GM21723 (cell line): ENCODE results near the gene KCTD12.

Experiments used
- ATAC-seq: cut with Tn5 transposase; IDR thresholded peaks from one replicate; pipeline ENCODE4 v1.9.1; 2021; ENCODE audit warnings: mild to moderate bottlenecking, moderate library complexity; ENCODE audit not compliant: unreplicated experiment

KCTD12 gene

GRCh38 chr13:76888421-76888820 is 2.2 kb upstream of the KCTD12 start:
- ATAC-seq: no peak

DNA sequence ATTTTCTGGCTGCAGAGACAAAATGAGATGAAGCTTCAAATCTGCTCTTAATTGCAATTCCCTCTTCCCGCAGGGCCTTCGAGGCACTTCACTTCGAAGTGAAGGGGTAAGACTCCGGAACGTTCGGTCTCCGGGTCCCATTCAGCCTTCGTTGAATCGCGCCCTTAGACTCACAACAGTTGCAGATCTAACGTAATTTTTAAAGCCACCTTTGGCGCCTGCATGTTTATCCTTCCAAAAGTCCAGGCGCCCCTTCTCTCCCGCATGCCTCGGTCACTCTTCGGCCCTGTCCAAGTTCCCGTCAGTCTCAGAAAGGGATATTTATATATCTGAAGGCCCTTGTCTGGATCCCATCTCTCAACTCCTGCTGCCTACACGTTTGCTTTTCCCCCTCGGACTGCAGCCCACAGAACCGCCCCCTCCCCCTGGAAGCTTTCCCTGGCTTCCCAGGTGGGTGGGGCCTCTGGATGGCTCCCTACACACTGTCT is 915 bp upstream of the KCTD12 start:
- ATAC-seq: no peak

DNA sequence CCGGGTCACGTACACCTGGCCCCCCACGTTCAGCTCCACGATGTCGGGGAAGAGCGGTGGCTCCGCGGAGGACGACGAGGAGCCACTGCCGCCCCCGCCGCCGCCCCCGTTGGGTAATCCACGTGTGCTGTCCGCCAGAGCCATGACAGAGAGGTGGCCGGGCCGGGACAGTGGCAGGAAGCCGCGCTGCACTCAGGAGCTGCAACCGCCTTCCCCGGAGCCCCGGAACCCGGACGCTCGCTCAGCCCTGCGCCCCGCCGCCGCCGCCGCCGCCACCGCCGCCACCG is 257 bp downstream of the KCTD12 start:
- no peak for ATAC-seq

DNA sequence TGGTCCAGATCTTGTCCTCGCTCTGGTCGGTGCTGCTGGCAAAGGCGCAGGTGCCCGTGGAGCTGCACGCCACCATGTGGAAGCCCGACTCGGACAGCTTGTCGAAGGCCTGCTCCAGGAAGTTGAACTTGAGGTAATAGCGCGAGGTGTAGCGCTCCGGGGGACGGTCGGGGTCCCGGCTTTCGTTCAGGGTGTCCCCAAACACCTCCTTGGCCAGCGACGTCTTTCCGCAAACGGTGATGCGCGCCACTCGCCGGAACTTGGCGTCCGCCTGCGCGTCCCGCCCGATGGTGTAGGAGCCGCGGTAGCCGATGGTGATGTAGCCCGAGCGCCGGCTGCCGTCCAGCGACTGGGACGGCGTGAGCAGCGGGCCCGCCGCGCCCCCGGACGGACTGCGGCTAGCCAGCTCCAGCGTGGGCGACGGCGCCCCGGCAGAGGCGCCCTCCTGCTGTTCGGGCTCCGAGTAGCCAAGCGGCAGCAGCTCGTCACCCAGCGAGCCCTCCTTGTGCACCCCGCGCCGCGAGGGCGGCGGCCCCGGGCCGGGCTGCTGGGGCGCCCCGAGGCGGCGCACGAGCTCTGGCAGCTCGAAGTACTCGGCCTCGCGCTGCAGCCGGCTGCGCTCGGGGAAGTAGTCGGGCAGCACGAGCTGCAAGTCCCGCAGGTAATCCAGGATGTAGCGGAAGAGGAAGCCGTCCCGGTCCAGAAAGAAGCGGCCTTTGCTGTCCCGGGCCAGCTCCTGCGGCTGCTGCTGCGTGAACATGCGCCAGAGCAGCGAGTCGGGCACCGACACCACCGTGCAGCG is 801 bp downstream of the KCTD12 start:
- peak; percentile 50 for ATAC-seq

DNA sequence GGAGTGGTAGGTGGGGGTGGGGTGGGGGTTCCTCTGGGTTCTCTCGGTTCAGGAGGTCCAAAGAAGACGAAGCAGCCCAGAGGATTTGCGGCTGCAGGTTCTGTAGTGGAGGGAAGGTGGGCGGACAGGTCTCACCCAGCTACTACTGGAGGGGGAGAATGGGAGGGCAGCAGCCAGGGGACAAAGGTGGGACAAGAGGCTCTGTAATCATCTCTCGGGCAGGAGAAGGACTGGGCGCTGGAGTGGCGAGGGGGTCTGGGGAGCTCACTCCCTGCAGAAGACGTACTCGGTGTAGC is 1.4 kb downstream of the KCTD12 start:
- no peak for ATAC-seq

GRCh38 chr13:76884186-76884906 is 1.9 kb downstream of the KCTD12 start:
- no peak for ATAC-seq

GRCh38 chr13:76883236-76883635 is 3.0 kb downstream of the KCTD12 start:
- no peak for ATAC-seq

DNA sequence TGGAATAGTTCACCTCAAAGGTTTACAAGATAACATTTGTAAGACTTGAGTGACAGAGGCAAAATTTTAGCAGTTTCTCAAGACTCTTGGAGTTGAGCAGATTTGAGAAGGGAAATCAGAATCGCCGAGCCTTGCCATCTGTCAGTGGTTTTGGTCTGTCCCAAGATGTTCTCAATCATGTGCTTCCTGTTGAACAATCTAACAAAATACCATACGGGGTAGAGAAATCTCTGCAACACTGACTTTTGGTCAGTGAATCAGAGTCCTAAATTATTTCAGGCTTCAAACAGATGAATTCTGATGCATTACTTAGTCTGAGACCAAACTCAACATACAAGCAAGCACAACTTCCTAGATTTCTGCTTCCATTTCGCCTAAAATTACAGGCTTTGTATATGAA is 3.8 kb downstream of the KCTD12 start:
- ATAC-seq: no peak

GRCh38 chr13:76879883-76880270 is 6.3 kb downstream of the KCTD12 start:
- no peak for ATAC-seq

DNA sequence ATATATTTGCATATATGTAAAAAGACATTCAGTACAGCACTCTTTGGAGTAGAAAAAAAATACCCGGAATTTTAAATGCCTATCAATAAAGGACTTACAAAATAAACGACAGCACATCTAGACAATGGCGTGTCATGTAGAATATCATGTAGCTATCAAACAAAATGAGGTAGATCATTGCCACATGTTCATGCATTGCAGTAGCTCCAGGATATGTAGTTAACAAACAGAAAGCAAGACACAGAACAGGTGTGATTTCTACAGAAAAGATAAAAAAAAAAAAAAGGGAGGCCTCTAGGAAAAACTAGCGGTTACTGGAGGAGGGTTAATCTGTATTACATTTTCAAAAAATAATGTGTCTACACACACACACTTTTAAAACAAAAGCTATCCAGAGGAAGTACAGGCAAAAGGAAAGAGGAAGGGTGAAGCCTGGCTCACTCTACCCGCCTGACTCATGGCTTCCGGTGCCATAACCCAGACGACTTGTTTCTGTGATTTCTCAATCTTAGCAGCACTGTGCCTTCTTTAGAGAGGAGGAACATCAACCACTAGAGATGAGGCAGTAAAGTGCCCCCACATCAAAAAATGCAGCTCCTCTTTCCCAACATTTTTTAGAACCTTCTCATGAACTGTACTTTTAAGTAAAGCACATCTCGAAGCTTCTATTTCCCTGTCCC is 6.9 kb downstream of the KCTD12 start:
- ATAC-seq: peak; percentile 95

DNA sequence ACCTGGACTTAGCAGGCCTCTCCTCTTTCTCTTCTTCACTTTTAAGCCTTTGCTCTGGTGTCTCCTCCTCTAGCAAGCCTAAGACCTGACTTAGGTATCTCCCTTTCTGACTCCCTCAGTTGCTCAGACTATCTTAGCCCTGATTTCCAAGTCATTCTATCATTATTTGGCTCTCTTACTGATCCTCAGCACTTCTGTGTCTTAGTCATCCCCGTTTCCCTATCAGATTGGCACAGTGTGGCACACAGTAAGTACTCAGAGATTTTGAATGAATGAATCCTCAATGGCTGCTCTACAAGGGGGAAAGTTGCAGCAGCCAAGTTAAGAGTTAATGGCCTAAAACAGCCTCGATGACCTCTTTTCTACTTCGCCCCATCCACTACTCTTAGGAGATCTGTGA is 8.2 kb downstream of the KCTD12 start:
- ATAC-seq: no peak

- no peak for ATAC-seq
These were observed 10.9 kb downstream of the KCTD12 start for GRCh38 chr13:76875271-76875815.

DNA sequence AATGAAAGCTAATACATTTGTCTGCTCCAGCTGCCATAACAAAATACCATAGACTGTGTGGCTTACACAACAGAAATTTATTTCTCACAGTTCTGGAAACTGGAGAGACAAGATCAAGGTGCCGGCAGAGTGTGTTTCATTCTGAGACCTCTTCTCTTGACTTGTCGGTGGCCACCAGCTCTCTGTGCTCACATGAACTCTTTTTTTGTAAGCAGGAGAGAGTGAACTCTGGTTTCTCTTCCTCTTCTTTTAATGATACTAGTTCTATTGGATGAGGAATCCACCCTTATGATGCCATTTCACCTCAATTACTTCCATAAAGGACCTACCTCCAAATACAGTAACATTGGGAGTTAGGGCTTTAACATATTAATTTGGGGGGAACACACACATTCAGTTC is 11.7 kb downstream of the KCTD12 start:
- peak; percentile 88 for ATAC-seq

GRCh38 chr13:76873445-76873844 is 12.8 kb downstream of the KCTD12 start:
- ATAC-seq: no peak

DNA sequence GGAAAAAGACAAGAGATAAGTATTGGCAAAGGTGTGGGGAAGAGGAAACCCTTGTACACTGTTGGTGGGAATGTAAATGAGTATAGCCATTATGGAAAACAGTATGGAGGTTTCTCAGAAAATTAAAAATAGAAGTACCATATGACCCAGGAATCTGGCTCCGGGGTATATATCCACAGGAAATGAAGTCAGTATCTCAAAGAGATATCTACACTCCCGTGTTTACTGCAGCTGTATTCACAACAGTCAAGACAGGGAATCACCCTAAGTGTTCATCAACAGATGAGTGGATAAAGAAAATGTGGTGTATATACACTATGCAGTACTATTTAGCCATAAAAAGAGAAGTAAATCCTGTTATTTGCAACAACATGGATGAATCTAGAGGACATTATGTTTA is 13.5 kb downstream of the KCTD12 start:
- no peak for ATAC-seq

DNA sequence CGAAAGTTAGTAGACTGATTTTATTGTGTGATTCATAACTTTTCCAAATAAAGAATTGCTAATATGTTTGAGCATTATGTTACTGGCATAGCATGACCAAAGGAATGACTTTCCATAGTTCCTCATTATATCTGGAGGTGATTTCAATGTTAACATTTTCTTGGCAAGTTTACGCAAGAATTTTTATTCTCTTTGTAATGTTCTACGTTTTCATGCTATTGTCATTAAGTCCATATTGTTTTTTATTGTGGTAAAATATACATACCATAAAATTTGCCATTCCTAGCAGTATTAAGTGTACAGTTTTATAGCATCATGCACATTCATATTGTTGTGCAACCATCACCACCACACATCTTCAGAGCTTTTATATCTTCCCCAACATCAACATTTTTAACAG is 14.8 kb downstream of the KCTD12 start:
- ATAC-seq: no peak

DNA sequence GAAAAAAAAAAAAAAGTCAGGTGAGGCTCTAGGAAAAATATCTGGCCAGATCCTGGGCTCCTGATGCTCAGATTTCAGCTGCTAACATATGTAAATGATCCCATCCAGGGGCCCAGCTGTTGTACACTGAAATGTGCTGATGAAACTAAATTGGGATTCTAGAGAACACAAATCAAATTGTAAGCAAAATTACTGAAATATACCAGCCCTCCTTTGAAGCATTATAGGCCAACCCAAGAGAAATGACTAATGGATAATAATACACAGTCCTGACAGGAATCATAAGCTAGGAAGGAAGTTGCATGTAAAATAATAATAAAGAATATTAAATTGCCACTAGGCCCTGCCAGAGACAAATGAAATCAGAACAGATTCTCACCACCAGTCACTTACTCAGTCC is 17.8 kb downstream of the KCTD12 start:
- ATAC-seq: no peak

GRCh38 chr13:76865996-76866503 is 20.2 kb downstream of the KCTD12 start:
- no peak for ATAC-seq

GRCh38 chr13:76865109-76865508 is 21.1 kb downstream of the KCTD12 start:
- no peak for ATAC-seq

- ATAC-seq: no peak
These were observed 21.9 kb downstream of the KCTD12 start for GRCh38 chr13:76864259-76864658.

DNA sequence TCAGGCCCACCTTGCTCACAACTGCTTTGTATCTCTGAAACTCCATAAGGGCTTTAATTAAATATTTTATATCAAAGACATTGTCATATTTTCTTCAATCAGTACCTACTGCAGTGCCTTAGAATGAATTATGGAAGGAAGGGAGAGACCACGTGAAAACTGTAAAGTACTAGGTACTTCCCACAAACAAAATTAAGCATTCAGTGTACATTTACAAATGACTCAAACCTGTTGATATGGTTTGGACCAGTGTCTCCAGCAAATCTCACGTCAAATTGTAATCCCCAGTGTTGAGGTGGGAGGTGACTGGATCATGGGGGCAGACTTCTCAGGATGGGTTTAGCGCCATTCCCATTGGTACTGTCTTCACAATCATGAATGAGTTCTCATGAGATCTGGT is 23.2 kb downstream of the KCTD12 start:
- no peak for ATAC-seq

GRCh38 chr13:76861859-76862258 is 24.3 kb downstream of the KCTD12 start:
- no peak for ATAC-seq
